IgD-negative memory B cell (primary cell): Measurements from ENCODE around the gene ABCG4. TPM values are rescaled to one million over a fixed set of nuclear protein-coding genes. Genes with fewer than 3 reads are reported as not detected.
A peak's percentile ranks its signal among the peaks of the same experiment; 100 is the strongest.
"Not testable (repeated sequence)": the region's sequence is repeated elsewhere in the genome, so short reads cannot be mapped to it uniquely, and the experiment has no call there.

ENCODE experiments used
- H3K27ac Mint-ChIP-seq, 3 donors: one replicate each; pipeline ENCODE4 v1.8.0; 2020 to 2022; ENCODE audit warnings: mild to moderate bottlenecking in 3 of 3, mixed read lengths in 3 of 3, moderate library complexity in 1 of 3
- H3K27me3 Mint-ChIP-seq: one replicate; pipeline ENCODE4 v1.8.0; 2021; ENCODE audit warnings: mixed read lengths
- H3K36me3 Mint-ChIP-seq: one replicate; pipeline ENCODE4 v1.8.0; 2020; ENCODE audit warnings: mild to moderate bottlenecking, mixed read lengths
- H3K4me1 Mint-ChIP-seq, 3 donors: one replicate each; pipeline ENCODE4 v1.8.0; 2020 to 2022; ENCODE audit warnings: mixed read lengths in 3 of 3, mild to moderate bottlenecking in 1 of 3
- H3K4me3 Mint-ChIP-seq, 4 donors: one replicate each; pipeline ENCODE4 v1.8.0; 2020 to 2022; ENCODE audit warnings: mild to moderate bottlenecking in 4 of 4, mixed read lengths in 4 of 4, moderate library complexity in 3 of 4
- H3K9me3 Mint-ChIP-seq, 3 donors: one replicate each; pipeline ENCODE4 v1.8.0; 2020 to 2021; ENCODE audit warnings: mixed read lengths in 3 of 3, mild to moderate bottlenecking in 1 of 3
- polyA plus RNA-seq: library from polyadenylated mRNA; unstranded; fragments of 300-500 nt; fragmentation: Illumina TruSeq; gene quantifications from one replicate; pipeline ENCODE4 v1.2.3, GENCODE V29; 2021

The ABCG4 gene
- polyA plus RNA-seq, 1 donor from 2014 or later: not detected

DNA sequence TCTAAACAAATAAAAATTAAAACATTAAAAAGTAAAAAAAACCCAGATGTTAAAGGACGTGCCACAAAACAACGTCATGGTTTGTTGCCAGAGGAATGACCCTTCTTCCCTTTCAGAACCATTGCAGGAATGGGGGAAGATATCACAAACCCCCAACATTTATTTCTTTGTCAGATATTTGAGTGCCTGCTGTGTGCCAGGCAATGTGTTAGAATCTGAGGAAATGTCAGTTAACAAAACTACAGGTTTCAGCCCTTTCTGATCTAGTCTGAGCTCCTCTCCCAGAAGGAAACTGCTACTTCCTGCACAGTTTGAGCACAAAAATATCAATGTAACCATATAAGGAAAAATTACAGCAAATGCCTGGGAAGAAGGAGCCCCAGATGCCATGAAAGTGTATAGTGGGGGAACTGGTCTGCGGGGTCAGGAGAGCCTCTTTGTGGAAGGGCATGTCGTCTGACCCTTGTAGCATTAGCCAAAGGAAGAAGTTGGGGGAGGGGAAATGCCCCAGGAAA lies 29.4 kb downstream of the ABCG4 start:
- Mint-ChIP-seq H3K27me3 (no peaks in the 10 kb centered on the region), H3K36me3 (peaks cover 8% of the 10 kb centered on the region), H3K9me3 (no peaks in the 10 kb centered on the region), H3K4me1 (peaks cover 0 to 2% (median 0%) of the 10 kb centered on the region in 3 donors), H3K27ac (no peak overlapping the region), H3K4me3 (no peak overlapping the region)

- Mint-ChIP-seq H3K4me3 (no peak overlapping the region), H3K27me3 (no peaks in the 10 kb centered on the region), H3K36me3 (peaks cover 8% of the 10 kb centered on the region), H3K4me1 (peaks cover 0 to 4% (median 3%) of the 10 kb centered on the region in 3 donors), H3K9me3 (no peaks in the 10 kb centered on the region), H3K27ac (no peak overlapping the region)
Measured at GRCh38 chr11:119179342-119179741, 30.5 kb downstream of the ABCG4 start.

GRCh38 chr11:119179983-119180382 lies 31.1 kb downstream of the ABCG4 start:
- H3K4me3 Mint-ChIP-seq: no peak overlapping the region
- H3K9me3 Mint-ChIP-seq: no peaks in the 10 kb centered on the region
- no peak overlapping the region for H3K27ac Mint-ChIP-seq
- H3K4me1 Mint-ChIP-seq: peaks cover 0 to 4% (median 4%) of the 10 kb centered on the region in 3 donors
- peaks cover 8% of the 10 kb centered on the region for H3K36me3 Mint-ChIP-seq
- H3K27me3 Mint-ChIP-seq: peaks cover 3% of the 10 kb centered on the region

GRCh38 chr11:119180729-119181676 lies 32.2 kb downstream of the ABCG4 start:
- Mint-ChIP-seq H3K27me3 (peaks cover 4% of the 10 kb centered on the region), H3K9me3 (no peaks in the 10 kb centered on the region), H3K4me1 (peaks cover 0 to 7% (median 4%) of the 10 kb centered on the region in 3 donors), H3K27ac (peak overlapping the region in 1 of 3 donors; percentile 83), H3K36me3 (peaks cover 8% of the 10 kb centered on the region), H3K4me3 (no peak overlapping the region)

- peak overlapping the region in 1 of 3 donors; percentile 83 for H3K27ac Mint-ChIP-seq
- peaks cover 0 to 7% (median 4%) of the 10 kb centered on the region in 3 donors for H3K4me1 Mint-ChIP-seq
Measured at GRCh38 chr11:119181677-119182412, 33.0 kb downstream of the ABCG4 start.

GRCh38 chr11:119184399-119184798 lies 35.5 kb downstream of the ABCG4 start:
- not testable (repeated sequence) for H3K4me1 Mint-ChIP-seq, H3K36me3 Mint-ChIP-seq, H3K27me3 Mint-ChIP-seq, H3K9me3 Mint-ChIP-seq
- H3K27ac Mint-ChIP-seq: peak overlapping the region in 1 of 3 donors; percentile 39
- H3K4me3 Mint-ChIP-seq: peak overlapping the region in 1 of 4 donors; percentile 80

More at GRCh38 chr11:119181677-119182412, 33.0 kb downstream of the ABCG4 start:
- Mint-ChIP-seq H3K4me3 (no peak overlapping the region), H3K9me3 (no peaks in the 10 kb centered on the region), H3K36me3 (peaks cover 8% of the 10 kb centered on the region), H3K27me3 (peaks cover 6% of the 10 kb centered on the region)

DNA sequence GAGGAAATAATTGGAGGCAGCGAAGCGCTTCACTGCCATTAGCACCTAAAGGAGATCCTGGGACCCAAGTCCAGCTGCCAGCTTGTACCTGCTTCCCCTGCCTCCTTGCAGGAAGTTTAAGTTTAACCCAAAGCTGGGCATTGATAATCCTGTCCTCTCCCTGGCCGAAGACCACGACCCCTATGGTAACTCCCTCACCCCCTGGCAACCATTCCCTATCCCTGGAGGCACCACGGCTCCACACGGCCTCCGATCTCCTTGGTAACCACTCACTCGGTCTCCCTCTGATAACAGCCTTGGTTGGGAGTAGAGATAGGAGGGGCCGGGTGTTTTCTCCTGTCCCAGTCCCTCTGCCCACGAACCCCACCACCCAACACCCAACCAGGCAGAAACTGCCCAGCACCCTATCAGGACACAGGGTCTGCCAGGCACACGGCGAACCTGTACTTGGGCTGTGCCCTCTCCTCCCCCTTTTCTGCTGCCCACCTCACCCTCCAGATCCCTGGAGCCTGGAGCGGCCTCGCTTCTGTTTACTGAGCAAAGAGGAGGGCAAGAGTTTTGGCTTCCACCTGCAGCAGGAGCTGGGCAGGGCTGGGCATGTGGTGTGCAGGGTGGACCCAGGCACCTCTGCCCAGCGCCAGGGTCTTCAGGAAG lies 37.3 kb downstream of the ABCG4 start:
- Mint-ChIP-seq H3K4me1 (peaks cover 0 to 7% (median 1%) of the 10 kb centered on the region in 3 donors), H3K9me3 (no peaks in the 10 kb centered on the region), H3K27ac (peak overlapping the region in 1 of 3 donors; percentile 88), H3K36me3 (peaks cover 5% of the 10 kb centered on the region), H3K27me3 (peaks cover 6% of the 10 kb centered on the region), H3K4me3 (no peak overlapping the region)

GRCh38 chr11:119187123-119187892 lies 38.5 kb downstream of the ABCG4 start:
- H3K9me3 Mint-ChIP-seq: no peaks in the 10 kb centered on the region
- H3K4me1 Mint-ChIP-seq: peaks cover 0 to 7% (median 1%) of the 10 kb centered on the region in 3 donors
- peaks cover 6% of the 10 kb centered on the region for H3K27me3 Mint-ChIP-seq
- no peak overlapping the region for H3K27ac Mint-ChIP-seq
- no peak overlapping the region for H3K4me3 Mint-ChIP-seq
- peaks cover 4% of the 10 kb centered on the region for H3K36me3 Mint-ChIP-seq

GRCh38 chr11:119188067-119188466 lies 39.2 kb downstream of the ABCG4 start:
- H3K27me3 Mint-ChIP-seq: peaks cover 6% of the 10 kb centered on the region
- H3K36me3 Mint-ChIP-seq: peaks cover 2% of the 10 kb centered on the region
- no peak overlapping the region for H3K4me3 Mint-ChIP-seq
- no peak overlapping the region for H3K27ac Mint-ChIP-seq
- H3K9me3 Mint-ChIP-seq: no peaks in the 10 kb centered on the region
- peaks cover 0 to 7% (median 1%) of the 10 kb centered on the region in 3 donors for H3K4me1 Mint-ChIP-seq

GRCh38 chr11:119188887-119189286 lies 40.0 kb downstream of the ABCG4 start:
- Mint-ChIP-seq H3K27ac (no peak overlapping the region), H3K4me1 (peaks cover 0 to 7% (median 0%) of the 10 kb centered on the region in 3 donors), H3K9me3 (no peaks in the 10 kb centered on the region)

DNA sequence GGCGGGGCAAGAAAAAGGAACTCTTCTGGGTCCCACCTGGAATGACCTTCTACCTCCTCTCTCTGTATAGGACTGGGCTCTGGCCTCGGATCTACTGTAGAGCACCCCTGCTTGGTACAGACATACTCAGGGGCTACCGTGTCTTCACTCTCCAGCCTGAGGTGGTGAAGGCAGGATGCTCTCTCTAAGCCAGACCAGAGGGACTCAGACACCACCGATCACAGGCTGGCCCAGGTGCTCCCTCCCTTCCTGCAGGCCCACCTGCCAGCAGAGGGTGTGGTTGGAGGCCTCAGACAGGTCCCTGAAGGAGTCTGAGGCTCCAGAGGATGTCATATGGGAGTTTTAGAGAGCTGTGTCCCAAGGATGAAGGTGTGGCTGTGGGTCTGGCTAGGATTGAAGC lies 40.5 kb downstream of the ABCG4 start:
- H3K27me3 Mint-ChIP-seq: peaks cover 6% of the 10 kb centered on the region
- no peak overlapping the region for H3K27ac Mint-ChIP-seq
- H3K36me3 Mint-ChIP-seq: peaks cover 2% of the 10 kb centered on the region
- H3K4me3 Mint-ChIP-seq: no peak overlapping the region
- H3K9me3 Mint-ChIP-seq: no peaks in the 10 kb centered on the region
- peaks cover 0 to 4% (median 0%) of the 10 kb centered on the region in 3 donors for H3K4me1 Mint-ChIP-seq

More at GRCh38 chr11:119188887-119189286, 40.0 kb downstream of the ABCG4 start:
- Mint-ChIP-seq H3K36me3 (peaks cover 2% of the 10 kb centered on the region), H3K27me3 (peaks cover 6% of the 10 kb centered on the region), H3K4me3 (no peak overlapping the region)

DNA sequence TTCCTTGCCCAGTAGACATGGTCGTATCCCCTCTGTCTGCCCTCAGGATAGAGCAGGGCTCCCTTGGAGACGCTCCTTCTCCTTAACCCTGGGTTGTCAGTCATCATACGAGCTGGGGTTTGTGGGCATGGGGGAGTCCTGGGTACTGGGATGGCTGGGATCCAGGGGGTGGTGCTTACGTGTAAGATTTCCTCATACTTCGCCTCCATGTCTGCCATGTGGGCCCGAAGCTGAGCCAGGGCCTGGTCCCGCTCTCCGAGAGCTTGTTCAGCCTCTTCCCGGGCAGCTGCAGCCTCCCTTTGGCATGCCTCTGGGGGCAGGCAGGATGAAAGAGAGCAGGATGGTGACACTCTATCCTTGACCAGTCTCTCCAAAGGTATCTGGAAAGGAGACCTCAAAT lies 41.7 kb downstream of the ABCG4 start:
- H3K4me1 Mint-ChIP-seq: peaks cover 0 to under 1% (median 0%) of the 10 kb centered on the region in 3 donors
- H3K27me3 Mint-ChIP-seq: peaks cover 4% of the 10 kb centered on the region
- H3K27ac Mint-ChIP-seq: no peak overlapping the region
- H3K36me3 Mint-ChIP-seq: no peaks in the 10 kb centered on the region
- no peaks in the 10 kb centered on the region for H3K9me3 Mint-ChIP-seq
- H3K4me3 Mint-ChIP-seq: no peak overlapping the region

GRCh38 chr11:119191265-119191664 lies 42.4 kb downstream of the ABCG4 start:
- not testable (repeated sequence) for H3K4me1 Mint-ChIP-seq, H3K27me3 Mint-ChIP-seq, H3K36me3 Mint-ChIP-seq, H3K9me3 Mint-ChIP-seq, H3K4me3 Mint-ChIP-seq, H3K27ac Mint-ChIP-seq

DNA sequence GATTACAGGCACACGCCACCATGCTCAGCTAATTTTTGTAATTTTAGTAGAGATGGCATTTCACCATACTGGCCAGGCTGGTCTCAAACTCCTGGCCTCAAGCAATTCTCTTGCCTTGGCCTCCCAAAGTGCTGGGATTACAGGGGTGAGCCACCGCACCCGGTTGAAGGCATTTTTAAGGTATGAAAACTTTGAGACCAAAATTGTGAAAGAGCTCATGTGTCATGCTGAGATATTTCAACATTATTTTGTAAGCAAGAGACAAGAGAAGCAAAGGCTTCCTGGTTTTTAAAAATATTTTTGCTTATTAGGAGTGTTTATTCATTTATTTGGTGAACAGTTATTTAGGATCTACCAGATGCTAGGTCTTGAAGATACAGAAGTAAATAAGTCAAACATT lies 43.3 kb downstream of the ABCG4 start:
- Mint-ChIP-seq H3K27me3 (peaks cover 1% of the 10 kb centered on the region), H3K27ac (no peak overlapping the region), H3K4me1 (peaks cover 3 to 5% (median 5%) of the 10 kb centered on the region in 3 donors), H3K4me3 (no peak overlapping the region), H3K9me3 (no peaks in the 10 kb centered on the region), H3K36me3 (no peaks in the 10 kb centered on the region)
